Progenitor cell of endocrine pancreas (in vitro differentiated cells): Measurements from ENCODE around the gene TRPC1. TPM values are rescaled to one million over a fixed set of nuclear protein-coding genes. Genes with fewer than 3 reads are reported as not detected.

Source experiments
- DNase-seq: peaks from one replicate; pipeline ENCODE4 v3.0.0; 2021; ENCODE audit warnings: low spot score; ENCODE audit not compliant: unreplicated experiment
- H3K27ac Mint-ChIP-seq: 2 replicates; pipeline ENCODE4 v1.8.0; 2021; ENCODE audit warnings: mild to moderate bottlenecking, moderate library complexity, mixed read lengths
- H3K27me3 Mint-ChIP-seq: 2 replicates; pipeline ENCODE4 v1.8.0; 2021; ENCODE audit warnings: mixed read lengths
- H3K36me3 Mint-ChIP-seq: 2 replicates; pipeline ENCODE4 v1.8.0; 2022; ENCODE audit warnings: mixed read lengths; ENCODE audit not compliant: insufficient read depth
- H3K4me1 Mint-ChIP-seq: 2 replicates; pipeline ENCODE4 v1.8.0; 2021; ENCODE audit warnings: low read depth, mixed read lengths
- H3K4me3 Mint-ChIP-seq: 2 replicates; pipeline ENCODE4 v1.8.0; 2021; ENCODE audit warnings: low read depth, mild to moderate bottlenecking, moderate library complexity, mixed read lengths
- H3K9me3 Mint-ChIP-seq: 2 replicates; pipeline ENCODE4 v1.8.0; 2021; ENCODE audit warnings: low read depth, mixed read lengths
- total RNA-seq: library from RNA; stranded (reverse); gene quantifications from 2 replicates; pipeline ENCODE4 v1.2.1, GENCODE V29; 2021
- TF ChIP-seq, protein P1 (sequence below): fragments of 200-600 bp; sonication (generic); IDR thresholded peaks from one replicate; pipeline ENCODE4 v1.5.0; 2021; ENCODE audit warnings: antibody characterized with exemption, mild to moderate bottlenecking; ENCODE audit not compliant: unreplicated experiment

The TRPC1 gene
- total RNA-seq, 1 donor from 2014 or later, result 16.5 TPM

DNA sequence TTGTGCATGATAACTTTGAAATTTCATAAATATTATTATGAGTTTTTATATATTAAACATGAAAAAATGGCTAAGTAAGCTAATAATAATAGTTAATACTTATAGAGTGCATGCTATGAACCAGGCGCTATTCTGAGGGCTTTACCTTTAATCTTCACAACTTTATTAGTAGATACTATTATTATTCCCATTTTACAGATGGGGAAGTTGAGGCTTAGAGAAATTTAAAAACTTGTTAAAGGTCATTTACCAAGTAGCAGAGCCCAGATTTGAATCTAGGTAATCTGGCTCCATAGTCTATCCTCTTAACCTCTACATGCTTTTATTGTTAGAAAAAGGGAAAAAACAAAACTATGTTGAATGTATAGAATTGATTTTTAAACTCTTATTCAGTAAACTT lies 60.4 kb downstream of the TRPC1 start:
- Mint-ChIP-seq H3K4me1 (peaks cover 1% of the 10 kb centered on the region), H3K27ac (no peak overlapping the region), H3K4me3 (no peak overlapping the region), H3K27me3 (no peaks in the 10 kb centered on the region), H3K9me3 (no peaks in the 10 kb centered on the region), H3K36me3 (peaks cover 5% of the 10 kb centered on the region)
- TF ChIP-seq, protein P1, sequence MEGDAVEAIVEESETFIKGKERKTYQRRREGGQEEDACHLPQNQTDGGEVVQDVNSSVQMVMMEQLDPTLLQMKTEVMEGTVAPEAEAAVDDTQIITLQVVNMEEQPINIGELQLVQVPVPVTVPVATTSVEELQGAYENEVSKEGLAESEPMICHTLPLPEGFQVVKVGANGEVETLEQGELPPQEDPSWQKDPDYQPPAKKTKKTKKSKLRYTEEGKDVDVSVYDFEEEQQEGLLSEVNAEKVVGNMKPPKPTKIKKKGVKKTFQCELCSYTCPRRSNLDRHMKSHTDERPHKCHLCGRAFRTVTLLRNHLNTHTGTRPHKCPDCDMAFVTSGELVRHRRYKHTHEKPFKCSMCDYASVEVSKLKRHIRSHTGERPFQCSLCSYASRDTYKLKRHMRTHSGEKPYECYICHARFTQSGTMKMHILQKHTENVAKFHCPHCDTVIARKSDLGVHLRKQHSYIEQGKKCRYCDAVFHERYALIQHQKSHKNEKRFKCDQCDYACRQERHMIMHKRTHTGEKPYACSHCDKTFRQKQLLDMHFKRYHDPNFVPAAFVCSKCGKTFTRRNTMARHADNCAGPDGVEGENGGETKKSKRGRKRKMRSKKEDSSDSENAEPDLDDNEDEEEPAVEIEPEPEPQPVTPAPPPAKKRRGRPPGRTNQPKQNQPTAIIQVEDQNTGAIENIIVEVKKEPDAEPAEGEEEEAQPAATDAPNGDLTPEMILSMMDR, result no peak
- DNase-seq, result no peak

DNA sequence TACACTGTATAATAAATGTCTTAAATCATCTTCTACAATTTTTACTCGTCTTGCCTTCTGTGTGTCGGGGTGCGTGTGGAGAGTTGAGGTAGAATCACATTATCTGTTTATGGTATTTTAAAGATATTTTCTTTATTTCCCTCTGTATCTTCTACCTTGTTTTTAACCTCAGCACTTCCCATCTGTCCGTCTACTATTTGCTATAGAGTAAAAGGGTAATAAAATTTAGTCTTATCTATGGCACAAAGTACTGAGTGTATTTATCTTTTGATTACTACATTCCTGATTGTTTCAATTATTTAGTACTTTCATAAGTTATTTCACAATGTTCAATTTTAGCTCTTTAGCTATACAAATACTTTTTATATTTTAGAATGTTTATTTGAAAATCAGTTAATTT lies 62.2 kb downstream of the TRPC1 start:
- TF ChIP-seq, protein P1, result no peak
- no peak for DNase-seq
- H3K4me3 Mint-ChIP-seq, result no peak overlapping the region
- H3K27ac Mint-ChIP-seq, result no peak overlapping the region
- peaks cover 5% of the 10 kb centered on the region for H3K36me3 Mint-ChIP-seq
- no peaks in the 10 kb centered on the region for H3K9me3 Mint-ChIP-seq
- peaks cover 3% of the 10 kb centered on the region for H3K4me1 Mint-ChIP-seq
- no peaks in the 10 kb centered on the region for H3K27me3 Mint-ChIP-seq

DNA sequence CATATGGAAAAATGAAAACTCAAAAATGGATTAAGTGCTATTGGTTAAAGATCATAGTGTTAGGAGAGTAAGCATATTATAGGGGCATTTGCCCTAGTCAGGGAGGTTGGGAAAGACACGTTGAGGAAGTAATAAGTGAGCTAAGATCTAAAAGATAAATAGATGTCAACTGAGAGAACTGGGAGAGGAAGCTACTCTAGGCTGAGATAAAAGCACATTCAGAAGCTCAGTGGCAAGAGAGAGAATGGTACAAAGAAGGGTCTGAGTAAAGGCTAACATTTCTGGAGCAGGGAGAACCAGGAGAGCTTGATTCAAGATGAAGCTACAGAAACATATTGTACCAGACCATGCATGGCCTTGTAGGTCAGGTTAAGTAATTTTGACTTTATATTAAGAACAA lies 63.9 kb downstream of the TRPC1 start:
- Mint-ChIP-seq H3K27ac (no peak overlapping the region), H3K4me3 (no peak overlapping the region), H3K9me3 (no peaks in the 10 kb centered on the region), H3K36me3 (peaks cover 5% of the 10 kb centered on the region), H3K27me3 (no peaks in the 10 kb centered on the region), H3K4me1 (peaks cover 5% of the 10 kb centered on the region)
- no peak for DNase-seq
- TF ChIP-seq, protein P1, result no peak

DNA sequence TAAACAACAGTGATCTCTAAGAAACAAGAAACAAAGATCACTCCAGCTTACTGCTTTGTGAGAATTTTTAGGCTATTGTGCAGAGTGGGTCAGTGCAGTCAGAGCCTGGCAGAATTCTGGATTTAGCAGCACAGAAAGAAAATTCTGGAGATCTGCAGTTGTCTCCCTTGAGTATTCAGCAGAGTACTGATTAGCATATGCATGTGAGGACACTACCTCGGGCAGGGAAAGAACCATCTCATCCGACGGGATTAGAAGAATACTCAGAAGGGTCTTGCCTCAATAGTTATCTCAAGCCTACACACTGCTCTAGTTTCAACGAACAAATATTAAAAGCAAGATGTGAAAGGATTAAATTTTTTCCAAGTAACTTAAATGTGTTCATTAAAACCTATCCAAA lies 70.7 kb downstream of the TRPC1 start:
- H3K27ac Mint-ChIP-seq, result no peak overlapping the region

DNA sequence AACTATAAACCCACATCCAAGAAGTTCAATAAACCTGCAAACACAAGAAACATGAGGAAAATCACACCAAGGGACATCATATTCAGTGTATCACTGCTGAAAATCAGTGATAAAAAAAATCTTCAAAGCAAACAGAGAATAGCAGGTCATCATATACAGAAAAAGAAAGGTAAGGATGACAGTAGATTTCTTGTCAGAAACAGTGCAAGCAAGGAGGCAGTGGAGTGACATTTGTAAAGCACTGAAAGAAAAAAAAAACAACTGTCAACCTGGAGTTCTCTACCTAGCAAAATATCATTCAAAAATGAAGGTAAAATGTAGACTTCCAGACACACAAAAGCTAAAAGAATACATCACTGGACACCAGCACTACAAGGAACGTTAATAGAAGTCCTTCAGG lies 71.5 kb downstream of the TRPC1 start:
- no peaks in the 10 kb centered on the region for H3K27me3 Mint-ChIP-seq
- H3K9me3 Mint-ChIP-seq, result no peaks in the 10 kb centered on the region
- no peak overlapping the region for H3K4me3 Mint-ChIP-seq
- TF ChIP-seq, protein P1, result no peak
- DNase-seq, result no peak
- peaks cover 7% of the 10 kb centered on the region for H3K36me3 Mint-ChIP-seq
- no peak overlapping the region for H3K27ac Mint-ChIP-seq
- H3K4me1 Mint-ChIP-seq, result peaks cover 4% of the 10 kb centered on the region

More for the DNA sequence above, 70.7 kb downstream of the TRPC1 start:
- TF ChIP-seq, protein P1, result no peak
- Mint-ChIP-seq H3K36me3 (peaks cover 7% of the 10 kb centered on the region), H3K4me1 (peaks cover 4% of the 10 kb centered on the region), H3K9me3 (no peaks in the 10 kb centered on the region), H3K4me3 (no peak overlapping the region), H3K27me3 (no peaks in the 10 kb centered on the region)
- no peak for DNase-seq
